T-helper 1 cell (primary cell): ENCODE data around the gene BABAM2.
A peak's percentile ranks its signal among the peaks of the same experiment; 100 is the strongest.

Experiments
- DNase-seq, 5 donors: peaks; one replicate each; pipeline ENCODE4 v3.0.0-alpha.2; 2012 to 2020

Gene BABAM2

GRCh38 chr2:28350196-28350595, 459.7 kb downstream of the BABAM2 start:
- no peak for DNase-seq

GRCh38 chr2:28350791-28351285, 460.3 kb downstream of the BABAM2 start:
- no peak for DNase-seq

- no peak for DNase-seq
Measured at GRCh38 chr2:28351621-28352020, 461.1 kb downstream of the BABAM2 start.

GRCh38 chr2:28352104-28352503, 461.6 kb downstream of the BABAM2 start:
- no peak for DNase-seq

- no peak for DNase-seq
Measured at GRCh38 chr2:28352610-28353195, 462.2 kb downstream of the BABAM2 start.

GRCh38 chr2:28354920-28355520, 464.5 kb downstream of the BABAM2 start:
- no peak for DNase-seq

- DNase-seq = no peak
Measured at GRCh38 chr2:28355521-28356094, 465.1 kb downstream of the BABAM2 start.

GRCh38 chr2:28356095-28356911, 465.8 kb downstream of the BABAM2 start:
- DNase-seq = peak in 1 of 5 donors; percentile 18

- no peak for DNase-seq
Measured at GRCh38 chr2:28357055-28357454, 466.5 kb downstream of the BABAM2 start.

- no peak for DNase-seq
Measured at GRCh38 chr2:28357948-28358667, 467.6 kb downstream of the BABAM2 start.

- DNase-seq = peak in 1 of 5 donors; percentile 20
Measured at GRCh38 chr2:28358668-28359201, 468.2 kb downstream of the BABAM2 start.

GRCh38 chr2:28359222-28360057, 468.9 kb downstream of the BABAM2 start:
- DNase-seq = peak; percentile 54 to 94 (median 75)

GRCh38 chr2:28360058-28360717, 469.7 kb downstream of the BABAM2 start:
- DNase-seq = no peak

- no peak for DNase-seq
Measured at GRCh38 chr2:28360718-28361293, 470.3 kb downstream of the BABAM2 start.

- no peak for DNase-seq
Measured at GRCh38 chr2:28361991-28362710, 471.6 kb downstream of the BABAM2 start.

- no peak for DNase-seq
Measured at GRCh38 chr2:28362991-28363521, 472.5 kb downstream of the BABAM2 start.

GRCh38 chr2:28363686-28364280, 473.3 kb downstream of the BABAM2 start:
- no peak for DNase-seq

GRCh38 chr2:28364610-28365009, 474.1 kb downstream of the BABAM2 start:
- no peak for DNase-seq

- no peak for DNase-seq
Measured at GRCh38 chr2:28365158-28365557, 474.6 kb downstream of the BABAM2 start.
